GM12878 (cell line): ENCODE data around the gene PCK2. TPM values are rescaled to one million over a fixed set of nuclear protein-coding genes. Genes with fewer than 3 reads are reported as not detected.

Source experiments
- CHD4 ChIP-seq: fragments of 200-600 bp; sonication (generic); IDR thresholded peaks from 2 replicates; pipeline ENCODE4 v1.6.1; 2016; ENCODE audit warnings: mild to moderate bottlenecking
- EGR1 ChIP-seq, 2 experiments: IDR thresholded peaks; 1 replicate in 1 of 2; 2 replicates in 1 of 2; pipeline ENCODE4 v1.6.1; 2011 to 2012; ENCODE audit warnings: low read depth in 2 of 2, low read length in 2 of 2, borderline replicate concordance in 1 of 2, mild to moderate bottlenecking in 1 of 2, moderate library complexity in 1 of 2
- FOS ChIP-seq: IDR thresholded peaks from 3 replicates; pipeline ENCODE4 v1.6.1; 2011; ENCODE audit warnings: borderline replicate concordance; ENCODE audit not compliant: insufficient read length; ENCODE audit errors: extremely low read depth
- HDAC2 ChIP-seq: fragments of 200-600 bp; sonication (generic); IDR thresholded peaks from 2 replicates; pipeline ENCODE4 v1.6.1; 2017
- NFYB ChIP-seq: IDR thresholded peaks from 2 replicates; pipeline ENCODE4 v1.6.1; 2011; ENCODE audit warnings: low read depth, mild to moderate bottlenecking, low read length, improper control_type of control experiment, moderate library complexity; ENCODE audit not compliant: insufficient read depth
- POLR2A ChIP-seq: IDR thresholded peaks from 2 replicates; pipeline ENCODE4 v1.6.1; 2011; ENCODE audit warnings: low read depth, mild to moderate bottlenecking, low read length
- RUNX3 ChIP-seq: IDR thresholded peaks from 2 replicates; pipeline ENCODE4 v1.6.1; 2012; ENCODE audit warnings: low read length, inconsistent platforms
- ZNF384 ChIP-seq: IDR thresholded peaks from 2 replicates; pipeline ENCODE4 v1.6.1; 2012; ENCODE audit warnings: low read depth, mild to moderate bottlenecking, low read length, improper control_type of control experiment, borderline replicate concordance
- polyA plus RNA-seq, 11 experiments: library from polyadenylated mRNA; depleted of rRNA in 4 of 11; unstranded in 6 of 11; stranded (reverse) in 5 of 11; fragments of >200 nt; fragmentation: Nextera tagmentation in 4 of 11; fragmentation: Illumina TruSeq in 1 of 11; extraction: Ambion mirVana in 4 of 11; extraction: Trizol in 1 of 11; gene quantifications; 1 replicate in 1 of 11; 2 replicates in 10 of 11; pipeline versions ENCODE4 v1.2.1 to v1.2.3, GENCODE V29; 2011 to 2016; ENCODE audit warnings: inconsistent platforms in 2 of 11, missing spikeins in 2 of 11, low read depth in 1 of 11
- total RNA-seq, 4 experiments: library from RNA; depleted of rRNA in 3 of 4; stranded (reverse); fragments of >200 nt in 3 of 4; fragmentation: Illumina TruSeq in 1 of 4; extraction: Trizol in 1 of 4; gene quantifications; 2 replicates each; pipeline versions ENCODE4 v1.2.1 to v1.2.3, GENCODE V29; 2013 to 2021
- TF ChIP-seq, protein P1 (sequence below): fragments of 450-650 bp; IDR thresholded peaks from 2 replicates; pipeline ENCODE4 v1.6.1; 2017; ENCODE audit warnings: mild to moderate bottlenecking, low read depth, inconsistent platforms; ENCODE audit not compliant: poor library complexity, severe bottlenecking
- TF ChIP-seq, protein P2 (sequence below): fragments of 450-650 bp; IDR thresholded peaks from 2 replicates; pipeline ENCODE4 v1.6.1; 2017; ENCODE audit warnings: low read depth, mild to moderate bottlenecking, moderate library complexity
- TF ChIP-seq, protein P3 (sequence below): IDR thresholded peaks from 2 replicates; pipeline ENCODE4 v1.6.1; 2012; ENCODE audit warnings: low read depth, low read length, improper control_type of control experiment
- TF ChIP-seq, protein P4 (sequence below): IDR thresholded peaks from 2 replicates; pipeline ENCODE4 v1.6.1; 2011; ENCODE audit warnings: borderline replicate concordance, low read depth, mild to moderate bottlenecking, moderate library complexity, mixed read lengths, low read length; ENCODE audit not compliant: insufficient read depth; ENCODE audit errors: extremely low read length

The PCK2 gene
- total and polyA plus RNA-seq, 10 of the 15 experiments (the other 5 are each of a cell fraction or from before 2014, with no cell fraction given) = 6.6 to 110 (median 44.6) TPM

DNA sequence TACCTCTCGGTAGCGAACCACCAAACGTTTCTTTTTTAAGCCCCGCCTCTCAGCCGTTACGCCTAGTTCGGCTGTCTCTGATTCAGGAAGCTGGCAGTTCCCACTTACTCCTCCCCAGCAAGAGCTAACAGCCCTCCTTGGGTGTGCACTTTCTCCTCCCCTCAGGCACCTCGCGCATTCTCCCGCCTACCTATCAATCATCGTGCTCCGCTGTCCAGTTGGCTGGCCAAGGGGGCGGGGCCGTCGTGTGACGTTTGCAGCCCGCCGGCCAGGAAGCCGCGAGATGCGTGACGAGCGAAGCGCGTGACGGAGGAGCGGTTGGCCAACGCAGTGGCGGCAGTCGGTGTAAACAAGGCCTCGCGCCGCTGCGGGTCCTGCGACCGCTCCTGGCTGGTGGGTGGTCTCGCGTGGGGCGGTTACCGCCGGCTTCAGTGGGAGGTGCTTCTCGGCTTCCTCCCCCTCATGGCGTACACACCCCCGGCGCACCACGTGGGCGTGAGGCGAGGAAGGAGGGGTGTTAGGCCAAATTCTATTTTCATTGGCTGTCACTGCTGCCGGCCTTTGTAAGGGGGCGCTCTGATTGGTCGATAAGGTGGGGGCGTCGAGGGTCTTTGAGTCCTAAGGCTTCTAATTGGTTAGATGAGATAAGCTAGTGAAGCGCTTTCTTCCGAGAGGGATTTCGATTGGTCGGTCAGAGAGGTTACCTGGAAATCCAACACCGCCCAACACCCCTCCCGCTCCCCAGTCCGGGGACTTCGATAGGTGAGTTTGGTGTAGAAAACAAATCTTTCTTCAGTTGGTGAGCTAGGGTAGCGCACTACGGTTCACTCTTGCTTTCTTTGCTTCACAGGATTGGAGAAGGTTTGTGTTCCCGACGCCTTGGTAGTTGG lies 20.7 kb downstream of the PCK2 start, which contains the start of the genes DCAF11 and NRL (continued):
- TF ChIP-seq, protein P1, sequence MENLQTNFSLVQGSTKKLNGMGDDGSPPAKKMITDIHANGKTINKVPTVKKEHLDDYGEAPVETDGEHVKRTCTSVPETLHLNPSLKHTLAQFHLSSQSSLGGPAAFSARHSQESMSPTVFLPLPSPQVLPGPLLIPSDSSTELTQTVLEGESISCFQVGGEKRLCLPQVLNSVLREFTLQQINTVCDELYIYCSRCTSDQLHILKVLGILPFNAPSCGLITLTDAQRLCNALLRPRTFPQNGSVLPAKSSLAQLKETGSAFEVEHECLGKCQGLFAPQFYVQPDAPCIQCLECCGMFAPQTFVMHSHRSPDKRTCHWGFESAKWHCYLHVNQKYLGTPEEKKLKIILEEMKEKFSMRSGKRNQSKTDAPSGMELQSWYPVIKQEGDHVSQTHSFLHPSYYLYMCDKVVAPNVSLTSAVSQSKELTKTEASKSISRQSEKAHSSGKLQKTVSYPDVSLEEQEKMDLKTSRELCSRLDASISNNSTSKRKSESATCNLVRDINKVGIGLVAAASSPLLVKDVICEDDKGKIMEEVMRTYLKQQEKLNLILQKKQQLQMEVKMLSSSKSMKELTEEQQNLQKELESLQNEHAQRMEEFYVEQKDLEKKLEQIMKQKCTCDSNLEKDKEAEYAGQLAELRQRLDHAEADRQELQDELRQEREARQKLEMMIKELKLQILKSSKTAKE = peak; percentile 61
- TF ChIP-seq, protein P2, sequence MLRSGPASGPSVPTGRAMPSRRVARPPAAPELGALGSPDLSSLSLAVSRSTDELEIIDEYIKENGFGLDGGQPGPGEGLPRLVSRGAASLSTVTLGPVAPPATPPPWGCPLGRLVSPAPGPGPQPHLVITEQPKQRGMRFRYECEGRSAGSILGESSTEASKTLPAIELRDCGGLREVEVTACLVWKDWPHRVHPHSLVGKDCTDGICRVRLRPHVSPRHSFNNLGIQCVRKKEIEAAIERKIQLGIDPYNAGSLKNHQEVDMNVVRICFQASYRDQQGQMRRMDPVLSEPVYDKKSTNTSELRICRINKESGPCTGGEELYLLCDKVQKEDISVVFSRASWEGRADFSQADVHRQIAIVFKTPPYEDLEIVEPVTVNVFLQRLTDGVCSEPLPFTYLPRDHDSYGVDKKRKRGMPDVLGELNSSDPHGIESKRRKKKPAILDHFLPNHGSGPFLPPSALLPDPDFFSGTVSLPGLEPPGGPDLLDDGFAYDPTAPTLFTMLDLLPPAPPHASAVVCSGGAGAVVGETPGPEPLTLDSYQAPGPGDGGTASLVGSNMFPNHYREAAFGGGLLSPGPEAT = peak; percentile 39; the same call in 1 of the 2 replicates
- no peak for TF ChIP-seq ZNF384
- TF ChIP-seq RUNX3 = peak; percentile 54
- TF ChIP-seq EGR1 (IDR thresholded peaks at IDR 0.05; ENCODE audit: borderline replicate concordance in 1 of 2, low read depth in 2 of 2, low read length in 2 of 2) = peak; percentile 45 to 88
- TF ChIP-seq, protein P3, sequence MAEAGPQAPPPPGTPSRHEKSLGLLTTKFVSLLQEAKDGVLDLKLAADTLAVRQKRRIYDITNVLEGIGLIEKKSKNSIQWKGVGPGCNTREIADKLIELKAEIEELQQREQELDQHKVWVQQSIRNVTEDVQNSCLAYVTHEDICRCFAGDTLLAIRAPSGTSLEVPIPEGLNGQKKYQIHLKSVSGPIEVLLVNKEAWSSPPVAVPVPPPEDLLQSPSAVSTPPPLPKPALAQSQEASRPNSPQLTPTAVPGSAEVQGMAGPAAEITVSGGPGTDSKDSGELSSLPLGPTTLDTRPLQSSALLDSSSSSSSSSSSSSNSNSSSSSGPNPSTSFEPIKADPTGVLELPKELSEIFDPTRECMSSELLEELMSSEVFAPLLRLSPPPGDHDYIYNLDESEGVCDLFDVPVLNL = 0 out of 2 replicates have a peak, but pooled peaks have one; percentile 44
- TF ChIP-seq FOS = peak; percentile 94
- peak; percentile 91 for TF ChIP-seq POLR2A
- TF ChIP-seq CHD4 = no peak
- TF ChIP-seq NFYB = peak; percentile 99
- TF ChIP-seq HDAC2 = no peak
- TF ChIP-seq, protein P4, sequence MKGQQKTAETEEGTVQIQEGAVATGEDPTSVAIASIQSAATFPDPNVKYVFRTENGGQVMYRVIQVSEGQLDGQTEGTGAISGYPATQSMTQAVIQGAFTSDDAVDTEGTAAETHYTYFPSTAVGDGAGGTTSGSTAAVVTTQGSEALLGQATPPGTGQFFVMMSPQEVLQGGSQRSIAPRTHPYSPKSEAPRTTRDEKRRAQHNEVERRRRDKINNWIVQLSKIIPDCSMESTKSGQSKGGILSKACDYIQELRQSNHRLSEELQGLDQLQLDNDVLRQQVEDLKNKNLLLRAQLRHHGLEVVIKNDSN = peak; percentile 91
